NCI-H526 treated with DMSO at 0.1 percent for 48 hours (cell line): ENCODE measurements around the gene SLC37A1.

Experiments
- DNase-seq: peaks from one replicate; lab custom pipeline; 2025; lab: John Stamatoyannopoulos, UW

The SLC37A1 gene

GRCh38 chr21:42507418-42507817 lies 6.2 kb upstream of the SLC37A1 start:
- no peak for DNase-seq

- DNase-seq: no peak
Measured at GRCh38 chr21:42508371-42508770, 5.3 kb upstream of the SLC37A1 start.

- no peak for DNase-seq
Measured at GRCh38 chr21:42509244-42509643, 4.4 kb upstream of the SLC37A1 start.

- DNase-seq: no peak
Measured at GRCh38 chr21:42512346-42513034, 1.2 kb upstream of the SLC37A1 start.

GRCh38 chr21:42513985-42514882 lies 582 bp downstream of the SLC37A1 start:
- DNase-seq: peak; percentile 50

- no peak for DNase-seq
Measured at GRCh38 chr21:42514883-42515228, 1.2 kb downstream of the SLC37A1 start.

- DNase-seq: no peak
Measured at GRCh38 chr21:42515708-42516502, 2.3 kb downstream of the SLC37A1 start.

- no peak for DNase-seq
Measured at GRCh38 chr21:42518215-42518614, 4.6 kb downstream of the SLC37A1 start.

- DNase-seq: no peak
Measured at GRCh38 chr21:42518626-42519025, 5.0 kb downstream of the SLC37A1 start.

GRCh38 chr21:42520628-42521253 lies 7.1 kb downstream of the SLC37A1 start:
- peak; percentile 53 for DNase-seq

- peak; percentile 48 for DNase-seq
Measured at GRCh38 chr21:42521384-42521783, 7.7 kb downstream of the SLC37A1 start.

GRCh38 chr21:42521805-42522204 lies 8.2 kb downstream of the SLC37A1 start:
- DNase-seq: no peak

GRCh38 chr21:42522271-42522670 lies 8.6 kb downstream of the SLC37A1 start:
- no peak for DNase-seq

GRCh38 chr21:42522771-42523170 lies 9.1 kb downstream of the SLC37A1 start:
- no peak for DNase-seq

- DNase-seq: no peak
Measured at GRCh38 chr21:42523211-42523610, 9.6 kb downstream of the SLC37A1 start.

GRCh38 chr21:42523941-42524340 lies 10.3 kb downstream of the SLC37A1 start:
- DNase-seq: no peak

GRCh38 chr21:42524341-42525028 lies 10.8 kb downstream of the SLC37A1 start:
- peak; percentile 78 for DNase-seq

GRCh38 chr21:42525029-42525581 lies 11.5 kb downstream of the SLC37A1 start:
- peak; percentile 70 for DNase-seq

GRCh38 chr21:42525676-42526378 lies 12.2 kb downstream of the SLC37A1 start:
- DNase-seq: peak; percentile 20

GRCh38 chr21:42526379-42526727 lies 12.7 kb downstream of the SLC37A1 start:
- DNase-seq: no peak

- no peak for DNase-seq
Measured at GRCh38 chr21:42527127-42527488, 13.5 kb downstream of the SLC37A1 start.
